Osteoblast (primary cell): ENCODE measurements around the gene NRDC. TPM values are rescaled to one million over a fixed set of nuclear protein-coding genes. Genes with fewer than 3 reads are reported as not detected.
A peak's percentile ranks its signal among the peaks of the same experiment; 100 is the strongest.

Experiments
- DNase-seq: peaks from one replicate; pipeline ENCODE4 v3.0.0; 2011; ENCODE audit warnings: low spot score, mixed read lengths; ENCODE audit not compliant: insufficient read length; ENCODE audit errors: missing footprints
- H2AFZ ChIP-seq: 2 replicates; pipeline ENCODE4 v1.6.0; 2011; ENCODE audit warnings: mild to moderate bottlenecking, low read length
- H3K27ac ChIP-seq: 2 replicates; pipeline ENCODE4 v1.5.1; 2011; ENCODE audit warnings: mild to moderate bottlenecking, low read depth, low read length, moderate library complexity
- H3K27me3 ChIP-seq: 2 replicates; pipeline ENCODE4 v1.6.0; 2012; ENCODE audit warnings: mild to moderate bottlenecking, control low read depth, inconsistent platforms, low read length, moderate library complexity; ENCODE audit not compliant: insufficient read depth
- H3K36me3 ChIP-seq: 2 replicates; pipeline ENCODE4 v1.5.1; 2011; ENCODE audit warnings: mild to moderate bottlenecking, low read length, control low read depth, moderate library complexity; ENCODE audit not compliant: insufficient read depth
- H3K4me1 ChIP-seq: 2 replicates; pipeline ENCODE4 v1.5.1; 2011; ENCODE audit warnings: mild to moderate bottlenecking, low read length, control low read depth, moderate library complexity; ENCODE audit not compliant: insufficient read depth
- H3K4me2 ChIP-seq: 2 replicates; pipeline ENCODE4 v1.6.0; 2011; ENCODE audit warnings: mild to moderate bottlenecking, low read length; ENCODE audit not compliant: insufficient read depth
- H3K4me3 ChIP-seq: fragments of 200-600 bp; sonication (generic); 3 replicates; pipeline ENCODE4 v1.5.1; 2012; ENCODE audit warnings: mild to moderate bottlenecking, low read length, inconsistent platforms; ENCODE audit not compliant: insufficient read depth
- H3K79me2 ChIP-seq: 2 replicates; pipeline ENCODE4 v1.6.0; 2012; ENCODE audit warnings: mild to moderate bottlenecking, low read length, control low read depth, inconsistent platforms; ENCODE audit not compliant: insufficient read depth
- H3K9me3 ChIP-seq: 2 replicates; pipeline ENCODE4 v1.5.1; 2011; ENCODE audit warnings: low read depth, low read length, control low read depth
- H4K20me1 ChIP-seq: 2 replicates; pipeline ENCODE4 v1.6.0; 2012; ENCODE audit warnings: mild to moderate bottlenecking, low read length, control low read depth; ENCODE audit not compliant: insufficient read depth
- CTCF ChIP-seq: IDR thresholded peaks from 2 replicates; pipeline ENCODE4 v1.5.1; 2011; ENCODE audit warnings: mild to moderate bottlenecking, low read depth, low read length, moderate library complexity; ENCODE audit errors: extremely low read depth
- total RNA-seq: library from RNA; depleted of rRNA; stranded (reverse); fragments of >200 nt; gene quantifications from 2 replicates; pipeline ENCODE4 v1.2.3, GENCODE V29; 2012

The NRDC gene
- total RNA-seq, 1 donor = 81.4 TPM

- Histone ChIP-seq H3K4me1 (no peaks in the 10 kb centered on the region), H3K27me3 (no peaks in the 10 kb centered on the region), H3K79me2 (peaks cover 57% of the 10 kb centered on the region), H3K4me3 (no peak overlapping the region), H2AFZ (no peak overlapping the region), H3K36me3 (peaks cover 28% of the 10 kb centered on the region), H3K9me3 (no peaks in the 10 kb centered on the region), H3K4me2 (no peak overlapping the region), H3K27ac (no peak overlapping the region), H4K20me1 (peaks cover 8% of the 10 kb centered on the region)
- DNase-seq = no peak
- TF ChIP-seq CTCF = no peak
Observed at GRCh38 chr1:51840743-51841461, 37.6 kb downstream of the NRDC start.

- Histone ChIP-seq H3K4me3 (no peak overlapping the region), H3K79me2 (peaks cover 54% of the 10 kb centered on the region), H3K4me2 (no peak overlapping the region), H3K27me3 (no peaks in the 10 kb centered on the region), H2AFZ (no peak overlapping the region), H3K36me3 (peaks cover 32% of the 10 kb centered on the region), H4K20me1 (peaks cover 8% of the 10 kb centered on the region), H3K9me3 (no peaks in the 10 kb centered on the region), H3K27ac (no peak overlapping the region), H3K4me1 (no peaks in the 10 kb centered on the region)
- no peak for DNase-seq
- TF ChIP-seq CTCF = no peak
Observed at GRCh38 chr1:51840182-51840581, 38.3 kb downstream of the NRDC start.

- TF ChIP-seq CTCF = no peak
- Histone ChIP-seq H3K4me3 (no peak overlapping the region), H3K36me3 (peaks cover 34% of the 10 kb centered on the region), H2AFZ (no peak overlapping the region), H3K4me1 (no peaks in the 10 kb centered on the region), H3K27me3 (no peaks in the 10 kb centered on the region), H3K27ac (no peak overlapping the region), H3K79me2 (peaks cover 44% of the 10 kb centered on the region), H4K20me1 (peaks cover 4% of the 10 kb centered on the region), H3K4me2 (no peak overlapping the region), H3K9me3 (no peaks in the 10 kb centered on the region)
- DNase-seq = no peak
Observed at GRCh38 chr1:51839094-51839493, 39.4 kb downstream of the NRDC start.

- Histone ChIP-seq H3K4me2 (no peak overlapping the region), H2AFZ (no peak overlapping the region), H3K27me3 (no peaks in the 10 kb centered on the region), H3K9me3 (no peaks in the 10 kb centered on the region), H4K20me1 (no peaks in the 10 kb centered on the region), H3K4me1 (no peaks in the 10 kb centered on the region), H3K79me2 (peaks cover 27% of the 10 kb centered on the region), H3K27ac (peak overlapping the region; percentile 10), H3K36me3 (peaks cover 47% of the 10 kb centered on the region), H3K4me3 (no peak overlapping the region)
- DNase-seq = no peak
- TF ChIP-seq CTCF = no peak
Observed at GRCh38 chr1:51837243-51837642, 41.3 kb downstream of the NRDC start.
